Erythroblast (primary cell): ENCODE results near the gene ZIC2.
A peak's percentile ranks its signal among the peaks of the same experiment; 100 is the strongest.

Experiments
- DNase-seq, 2 experiments: peaks; one replicate each; lab custom pipeline; 2025; lab: John Stamatoyannopoulos, UW
- GATA1 ChIP-seq: IDR thresholded peaks from 2 replicates; pipeline ENCODE4 v1.6.1; 2011; ENCODE audit warnings: low read depth, mild to moderate bottlenecking, control low read depth, low read length, moderate library complexity
- POLR2A ChIP-seq: IDR thresholded peaks from 2 replicates; pipeline ENCODE4 v1.6.1; 2011; ENCODE audit warnings: mild to moderate bottlenecking, low read length

Gene ZIC2

DNA sequence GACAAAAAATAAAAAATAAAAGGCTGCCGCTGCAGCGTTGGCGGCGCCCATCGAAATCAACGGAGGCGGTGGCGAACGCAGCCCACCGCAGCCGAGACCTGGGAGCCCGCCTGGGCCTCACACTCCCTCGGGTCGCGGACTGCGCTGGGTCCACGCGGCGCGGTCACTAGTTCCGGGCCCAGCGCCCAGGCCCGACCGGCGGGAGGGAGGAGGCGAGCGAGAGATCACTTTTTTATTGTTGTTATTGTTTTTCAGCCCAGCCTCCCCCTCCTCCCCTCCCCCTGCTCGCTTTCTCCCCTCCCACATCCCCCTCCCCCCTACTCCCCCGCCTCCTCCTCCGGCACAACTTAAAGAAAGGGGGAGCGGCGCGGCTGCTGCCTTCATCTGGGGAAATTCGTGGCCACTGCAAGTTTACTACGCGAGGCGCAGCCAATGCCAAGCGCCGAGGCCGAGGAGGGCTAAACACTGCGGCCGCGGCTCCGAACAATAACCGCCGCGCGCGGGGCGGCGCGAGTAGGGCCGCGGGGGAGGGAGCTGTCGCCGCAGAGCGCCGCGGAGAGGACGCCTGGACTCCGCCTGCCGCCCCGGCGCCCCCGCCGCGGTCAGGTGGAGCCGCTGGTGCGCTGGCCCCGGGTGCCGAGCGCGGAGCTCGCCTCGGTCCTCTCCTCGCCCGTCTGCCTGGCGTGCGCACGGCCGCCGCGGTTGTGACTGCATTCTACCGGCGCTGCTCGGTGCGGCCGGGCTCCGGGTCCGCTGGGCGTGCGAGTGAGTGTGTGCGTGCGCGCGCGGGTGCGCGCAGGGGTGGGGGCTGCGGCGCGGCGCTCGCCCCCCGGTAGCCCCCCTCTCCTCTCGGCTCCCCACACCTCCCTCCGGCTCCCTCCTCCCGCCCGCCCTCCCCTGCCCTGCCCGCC lies 505 bp upstream of the ZIC2 start:
- peak; percentile 68 to 70 for DNase-seq
- no peak for TF ChIP-seq GATA1
- no peak for TF ChIP-seq POLR2A

DNA sequence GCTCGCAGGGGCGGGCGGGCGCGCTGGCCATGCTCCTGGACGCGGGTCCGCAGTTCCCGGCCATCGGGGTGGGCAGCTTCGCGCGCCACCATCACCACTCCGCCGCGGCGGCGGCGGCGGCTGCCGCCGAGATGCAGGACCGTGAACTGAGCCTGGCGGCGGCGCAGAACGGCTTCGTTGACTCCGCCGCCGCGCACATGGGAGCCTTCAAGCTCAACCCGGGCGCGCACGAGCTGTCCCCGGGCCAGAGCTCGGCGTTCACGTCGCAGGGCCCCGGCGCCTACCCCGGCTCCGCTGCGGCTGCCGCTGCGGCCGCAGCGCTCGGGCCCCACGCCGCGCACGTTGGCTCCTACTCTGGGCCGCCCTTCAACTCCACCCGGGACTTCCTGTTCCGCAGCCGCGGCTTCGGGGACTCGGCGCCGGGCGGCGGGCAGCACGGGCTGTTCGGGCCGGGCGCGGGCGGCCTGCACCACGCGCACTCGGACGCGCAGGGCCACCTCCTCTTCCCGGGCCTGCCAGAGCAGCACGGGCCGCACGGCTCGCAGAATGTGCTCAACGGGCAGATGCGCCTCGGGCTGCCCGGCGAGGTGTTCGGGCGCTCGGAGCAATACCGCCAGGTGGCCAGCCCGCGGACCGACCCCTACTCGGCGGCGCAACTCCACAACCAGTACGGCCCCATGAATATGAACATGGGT lies 599 bp downstream of the ZIC2 start:
- peak; percentile 35 to 54 for DNase-seq
- TF ChIP-seq POLR2A (no peak), GATA1 (no peak)

DNA sequence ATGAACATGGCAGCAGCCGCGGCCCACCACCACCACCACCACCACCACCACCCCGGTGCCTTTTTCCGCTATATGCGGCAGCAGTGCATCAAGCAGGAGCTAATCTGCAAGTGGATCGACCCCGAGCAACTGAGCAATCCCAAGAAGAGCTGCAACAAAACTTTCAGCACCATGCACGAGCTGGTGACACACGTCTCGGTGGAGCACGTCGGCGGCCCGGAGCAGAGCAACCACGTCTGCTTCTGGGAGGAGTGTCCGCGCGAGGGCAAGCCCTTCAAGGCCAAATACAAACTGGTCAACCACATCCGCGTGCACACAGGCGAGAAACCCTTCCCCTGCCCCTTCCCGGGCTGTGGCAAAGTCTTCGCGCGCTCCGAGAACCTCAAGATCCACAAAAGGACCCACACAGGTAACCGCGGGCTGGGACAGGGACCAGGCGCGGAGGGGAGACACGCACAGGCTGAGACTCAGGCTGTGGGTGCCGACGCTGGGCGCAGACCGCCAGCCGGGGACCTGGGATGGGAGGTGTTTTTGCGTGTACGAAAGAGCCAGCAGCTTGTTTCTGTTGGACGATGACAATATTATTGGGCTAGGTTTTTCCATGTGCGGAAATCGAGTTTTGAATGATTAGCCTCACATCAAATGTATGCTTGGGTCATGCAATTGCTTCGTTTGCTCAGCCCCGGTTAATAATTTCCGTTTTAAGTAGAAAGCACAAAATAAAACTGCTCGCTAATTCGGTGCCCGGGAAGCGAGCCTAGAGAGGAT lies 1.3 kb downstream of the ZIC2 start:
- TF ChIP-seq GATA1 (no peak), POLR2A (no peak)
- DNase-seq, result peak; percentile 29 to 40

DNA sequence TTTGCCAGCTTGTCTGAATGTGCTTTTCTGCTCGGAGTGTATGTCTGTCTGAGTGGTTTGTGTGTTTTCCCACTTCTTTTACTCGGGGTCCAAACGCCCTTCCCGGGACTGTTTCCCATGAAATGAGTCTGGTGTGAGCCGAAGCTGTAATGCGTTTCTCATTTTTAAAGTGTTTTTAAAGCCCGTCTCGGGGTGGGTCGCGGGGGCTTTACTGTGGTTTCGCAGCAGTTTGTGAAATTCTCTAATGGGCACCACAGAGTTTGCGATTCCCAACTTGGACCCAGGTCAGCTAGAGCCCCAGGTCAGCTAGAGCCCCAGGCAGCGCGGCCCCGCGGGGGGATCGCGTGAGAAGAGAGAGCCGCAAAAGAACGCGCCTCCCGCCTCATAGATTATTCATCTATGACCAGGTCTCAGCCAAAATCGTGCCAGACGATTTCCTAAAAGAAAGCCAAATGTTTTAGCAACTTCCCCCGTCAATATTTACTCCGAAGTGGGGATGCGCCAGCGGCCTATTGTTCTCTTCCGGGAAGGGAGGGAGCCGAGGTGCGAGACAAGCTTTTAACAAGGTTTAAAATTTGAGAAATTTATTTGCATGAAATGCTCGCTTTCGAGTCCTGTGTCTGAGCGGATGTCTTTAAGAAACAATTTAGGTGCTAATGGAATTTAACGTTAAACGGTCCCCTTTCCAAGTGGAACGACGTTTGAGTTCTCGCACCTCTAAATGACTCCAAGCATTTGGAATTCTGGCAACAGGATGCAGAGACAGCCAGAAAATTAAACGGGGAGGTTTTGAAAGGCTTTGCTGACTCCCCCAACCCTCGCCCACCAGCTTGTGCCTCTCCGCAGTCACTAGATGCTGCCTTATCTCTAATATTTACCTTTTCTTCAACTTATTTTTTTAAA lies 2.2 kb downstream of the ZIC2 start:
- TF ChIP-seq GATA1 (no peak), POLR2A (no peak)
- no peak for DNase-seq

DNA sequence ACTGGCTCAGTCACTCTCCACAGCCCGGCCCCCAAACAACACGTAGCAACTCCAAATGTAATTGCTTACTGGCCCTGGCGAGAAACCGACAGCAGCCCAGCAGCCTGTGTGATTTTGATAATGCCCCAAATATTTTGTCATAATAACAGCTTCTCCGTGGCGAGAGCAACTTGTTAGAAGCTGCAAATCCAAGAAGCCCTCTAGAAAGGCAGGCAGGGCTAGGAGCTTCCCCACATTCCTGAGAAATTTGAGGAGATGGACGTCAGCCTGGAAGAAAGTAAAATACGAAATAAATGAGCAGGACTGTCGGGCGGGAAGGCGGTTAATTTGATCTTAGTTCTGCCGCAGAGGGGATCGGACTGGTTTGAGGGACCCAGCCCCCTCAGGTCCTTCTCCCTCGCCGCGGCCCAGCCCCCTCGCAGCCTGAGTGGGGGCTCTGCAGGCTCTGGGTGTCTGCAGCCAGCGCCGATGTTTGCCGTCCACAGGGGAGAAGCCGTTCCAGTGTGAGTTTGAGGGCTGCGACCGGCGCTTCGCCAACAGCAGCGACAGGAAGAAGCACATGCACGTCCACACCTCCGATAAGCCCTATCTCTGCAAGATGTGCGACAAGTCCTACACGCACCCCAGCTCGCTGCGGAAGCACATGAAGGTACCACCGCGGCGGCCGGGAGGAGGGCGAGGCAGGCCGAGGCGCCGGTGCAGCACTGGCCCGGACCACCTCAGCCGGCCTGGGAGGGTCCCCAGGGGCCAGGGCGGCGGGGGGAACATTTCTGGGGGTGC lies 3.1 kb downstream of the ZIC2 start:
- peak; percentile 31 to 34 for DNase-seq
- TF ChIP-seq POLR2A (no peak), GATA1 (no peak)

DNA sequence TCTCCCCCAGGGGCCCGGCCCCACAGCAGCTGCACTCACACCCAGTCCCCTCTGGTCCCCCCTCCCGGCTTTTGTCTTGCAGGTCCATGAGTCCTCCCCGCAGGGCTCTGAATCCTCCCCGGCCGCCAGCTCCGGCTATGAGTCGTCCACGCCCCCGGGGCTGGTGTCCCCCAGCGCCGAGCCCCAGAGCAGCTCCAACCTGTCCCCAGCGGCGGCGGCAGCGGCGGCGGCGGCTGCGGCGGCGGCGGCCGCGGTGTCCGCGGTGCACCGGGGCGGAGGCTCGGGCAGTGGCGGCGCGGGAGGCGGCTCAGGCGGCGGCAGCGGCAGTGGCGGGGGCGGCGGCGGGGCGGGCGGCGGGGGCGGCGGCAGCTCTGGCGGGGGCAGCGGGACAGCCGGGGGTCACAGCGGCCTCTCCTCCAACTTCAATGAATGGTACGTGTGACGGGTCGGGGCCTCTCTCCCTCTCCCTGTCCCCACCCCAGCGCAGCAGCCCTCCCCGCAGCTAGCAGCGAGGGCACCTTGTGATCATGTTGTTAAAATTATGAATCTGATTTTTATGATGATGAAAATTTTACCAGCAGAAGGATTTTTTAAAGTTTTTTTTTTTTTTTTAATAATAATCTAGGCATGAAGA lies 3.8 kb downstream of the ZIC2 start:
- TF ChIP-seq GATA1 (no peak), POLR2A (no peak)
- DNase-seq, result no peak

DNA sequence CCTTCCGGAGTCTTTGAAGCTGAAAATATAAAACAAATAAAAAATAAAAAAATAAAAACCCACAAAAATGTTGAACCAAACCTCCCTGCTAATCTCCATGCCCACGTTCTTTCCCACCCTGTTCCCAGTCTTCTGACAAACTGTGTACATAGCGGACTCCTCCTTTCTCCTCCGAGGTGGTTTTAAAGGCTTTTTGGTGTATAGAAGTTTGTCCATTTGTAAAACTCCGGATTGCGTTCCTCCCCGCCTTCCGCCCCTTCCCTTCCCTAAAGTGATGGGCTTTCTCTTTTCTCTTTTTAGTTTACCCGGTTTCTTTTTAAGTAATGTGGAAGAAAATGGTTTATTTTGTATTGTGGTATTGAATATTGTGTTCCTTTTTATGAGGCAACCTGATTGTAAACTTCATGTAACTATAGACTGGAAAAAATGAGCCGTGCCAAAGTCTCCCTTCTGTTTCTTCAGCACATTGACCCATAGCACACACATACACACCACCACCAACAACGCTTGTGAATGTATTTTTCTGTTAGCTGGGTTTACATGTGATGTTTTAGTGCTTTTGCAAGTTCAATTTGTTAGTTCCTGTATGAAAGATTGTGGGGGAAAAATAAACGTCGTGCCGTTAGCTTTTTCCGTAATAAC lies 4.4 kb downstream of the ZIC2 start:
- TF ChIP-seq POLR2A (no peak), GATA1 (no peak)
- no peak for DNase-seq

DNA sequence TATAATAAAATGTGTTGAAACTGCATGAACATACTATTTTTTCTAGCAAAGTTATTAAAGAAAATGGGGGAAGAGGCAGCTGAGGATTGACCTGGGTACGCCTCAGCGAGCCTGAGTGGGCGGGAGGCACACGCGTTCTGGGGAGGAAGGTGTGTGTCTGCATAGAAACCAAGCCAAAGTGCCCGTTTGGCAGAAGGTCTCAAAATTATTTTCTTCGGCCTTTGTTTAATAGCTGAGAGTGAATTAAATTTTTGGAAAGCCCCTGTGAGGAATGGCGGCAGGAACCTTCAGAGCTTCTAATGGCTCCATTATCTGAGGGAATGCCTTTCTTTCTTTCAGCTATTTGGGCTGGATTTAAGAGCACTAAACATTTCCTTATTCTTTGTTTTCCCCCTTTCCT lies 5.2 kb downstream of the ZIC2 start:
- DNase-seq, result no peak
- TF ChIP-seq GATA1 (no peak), POLR2A (no peak)

DNA sequence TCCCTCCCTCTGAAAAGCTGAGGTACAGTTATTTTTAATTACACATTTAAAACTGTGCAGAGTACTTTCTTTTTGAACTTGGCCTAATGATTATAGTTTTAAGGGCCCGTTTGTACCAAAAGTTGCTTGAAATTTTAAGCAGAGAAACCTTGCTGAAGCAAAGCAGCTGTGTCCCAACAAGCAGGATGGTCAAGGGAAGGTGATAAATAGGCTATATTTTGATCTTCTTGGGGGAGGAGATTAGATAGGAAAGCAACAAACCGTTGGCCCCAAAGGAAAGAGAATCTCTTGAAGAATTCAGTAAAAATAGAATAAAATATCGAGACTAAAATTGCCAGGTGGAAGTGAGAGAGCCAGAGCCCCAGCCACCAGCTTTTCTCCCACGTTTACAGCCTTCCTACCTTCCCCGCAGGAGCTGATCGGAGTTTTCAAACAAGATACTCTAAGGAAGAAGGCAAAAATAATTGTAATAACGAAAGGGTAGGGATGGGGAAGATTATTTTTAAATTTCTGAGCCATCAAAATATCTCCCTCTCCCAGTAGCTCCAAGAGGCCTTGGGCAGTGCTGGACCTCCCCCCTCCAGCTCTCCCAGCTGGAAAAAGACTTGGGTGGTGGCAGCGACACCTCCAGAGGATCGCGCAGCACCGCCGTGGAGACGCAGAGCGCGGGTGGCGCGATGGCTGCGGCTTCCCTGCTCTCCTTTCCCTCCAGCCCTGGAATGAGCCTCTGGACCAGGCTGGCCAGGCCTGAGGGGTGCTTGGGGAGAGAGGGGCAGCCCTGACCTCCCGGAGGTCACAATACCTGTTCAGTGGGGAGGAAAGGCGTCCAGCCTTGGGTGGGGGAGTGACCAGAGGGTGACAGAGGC lies 5.8 kb downstream of the ZIC2 start:
- no peak for DNase-seq
- no peak for TF ChIP-seq GATA1
- TF ChIP-seq POLR2A, result no peak

DNA sequence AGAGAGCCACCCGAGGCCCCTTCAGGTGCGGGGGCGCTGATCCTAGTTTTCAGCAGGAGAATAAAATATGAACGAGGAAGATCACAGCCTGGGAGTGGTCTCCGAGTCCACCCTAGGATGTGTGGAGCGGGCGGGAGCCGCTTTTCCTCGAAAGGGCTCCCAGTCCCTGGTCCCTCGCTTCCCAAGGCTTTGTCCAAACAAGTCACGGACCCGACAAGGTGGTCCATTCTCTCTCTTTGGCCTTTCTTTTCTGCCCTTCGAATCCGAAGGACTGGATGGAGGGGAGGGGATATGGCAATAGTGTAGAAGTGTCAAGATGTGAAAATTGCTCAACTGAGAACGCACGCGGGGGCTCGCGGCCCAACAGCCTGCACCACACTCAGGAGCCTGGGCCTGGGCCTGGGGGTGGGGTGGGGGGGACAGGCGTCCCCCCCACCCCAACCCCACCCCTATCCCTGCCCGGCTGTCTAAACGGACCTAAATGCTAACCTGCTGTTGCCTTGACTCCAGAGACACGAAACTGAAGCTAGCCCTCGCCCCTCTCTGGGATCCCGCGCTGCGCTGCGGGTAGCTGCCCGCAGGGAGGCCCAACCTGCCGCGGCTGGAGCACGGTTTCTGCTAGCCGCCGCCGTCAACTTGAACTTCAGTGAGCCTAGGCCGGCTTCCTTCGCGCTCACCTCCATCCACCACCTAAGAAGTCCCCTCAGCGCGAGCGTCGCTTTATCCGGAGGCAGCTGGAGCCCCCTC lies 7.1 kb downstream of the ZIC2 start:
- DNase-seq, result no peak
- TF ChIP-seq GATA1 (no peak), POLR2A (no peak)
